Measurements from ENCODE around the gene GPR183. TPM values are rescaled to one million over a fixed set of nuclear protein-coding genes. Genes with fewer than 3 reads are reported as not detected.
A peak's percentile ranks its signal among the peaks of the same experiment; 100 is the strongest.

The GPR183 gene
- total and polyA plus RNA-seq, 4 donors = 2.0 to 27.0 (median 4.1) TPM

DNA sequence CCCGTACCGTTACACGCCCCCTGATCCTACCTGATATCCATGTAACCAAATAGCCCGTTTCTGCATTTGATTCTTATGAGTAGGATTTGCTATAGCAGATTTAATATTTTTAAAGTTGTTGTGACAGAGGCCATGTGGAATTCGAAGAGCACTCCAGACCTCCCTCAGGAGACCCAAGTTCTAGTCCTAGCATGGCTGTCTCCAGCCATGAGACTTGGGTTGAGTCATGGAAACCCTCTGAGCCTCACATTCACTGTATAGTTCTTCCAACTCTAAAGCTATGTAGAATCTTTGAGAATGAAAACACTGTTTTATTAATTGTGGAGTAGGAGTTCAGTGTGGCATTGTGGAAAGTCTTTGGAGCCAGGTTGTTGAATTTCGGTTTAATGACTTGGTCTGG is 8.0 kb upstream of the GPR183 start:
- no CpG with 5 or more reads among the region's 6 CpGs for WGBS (ENCODE audit: insufficient coverage)
- Histone ChIP-seq H3K4me1 (ENCODE audit: control insufficient read depth, insufficient read depth, low read length) (peaks cover 8% of the 10 kb centered on the region), H3K27me3 (ENCODE audit: control insufficient read depth, insufficient read depth, low read length) (no peaks in the 10 kb centered on the region), H3K27ac (ENCODE audit: low read depth, low read length) (no peak overlapping the region), H3K4me3 (ENCODE audit: low read depth, low read length) (no peak overlapping the region), H3K9me3 (ENCODE audit: control insufficient read depth, insufficient read depth, low read length) (no peaks in the 10 kb centered on the region), H3K36me3 (ENCODE audit: control insufficient read depth, insufficient read depth, low read length) (no peaks in the 10 kb centered on the region)
- no peak for DNase-seq (ENCODE audit: low read depth in 4 of 6, low spot score in 6 of 6)

DNA sequence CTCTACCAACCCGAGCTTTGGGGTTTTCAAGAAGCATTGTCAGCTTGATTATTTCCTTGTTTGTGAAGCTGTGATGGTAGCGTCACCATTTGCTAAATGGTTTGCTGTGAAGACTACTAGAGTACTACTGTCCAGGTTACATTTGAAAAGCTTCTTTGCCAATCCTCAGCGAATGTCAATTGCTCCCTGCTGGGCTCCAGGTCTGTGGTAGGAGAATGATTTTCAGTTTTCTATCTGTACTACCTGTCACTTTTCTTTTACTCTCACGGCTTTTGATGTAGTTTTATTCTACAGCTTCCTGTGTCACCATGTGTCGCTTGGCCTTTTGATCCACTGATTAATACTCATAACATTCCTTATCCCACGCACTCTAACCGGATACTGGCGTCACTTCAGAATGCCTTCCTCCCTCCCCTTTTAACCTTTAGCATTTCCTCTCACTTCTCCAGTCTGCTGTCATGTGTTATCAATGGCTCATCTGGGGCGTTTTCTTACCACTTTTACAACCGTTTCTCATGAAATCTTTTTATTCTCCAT is 7.5 kb upstream of the GPR183 start:
- H3K36me3 ChIP-seq (ENCODE audit: control insufficient read depth, insufficient read depth, low read length) = no peaks in the 10 kb centered on the region
- no peak overlapping the region for H3K27ac ChIP-seq (ENCODE audit: low read depth, low read length)
- H3K4me3 ChIP-seq (ENCODE audit: low read depth, low read length) = no peak overlapping the region
- no peaks in the 10 kb centered on the region for H3K27me3 ChIP-seq (ENCODE audit: control insufficient read depth, insufficient read depth, low read length)
- H3K9me3 ChIP-seq (ENCODE audit: control insufficient read depth, insufficient read depth, low read length) = no peaks in the 10 kb centered on the region
- DNase-seq (ENCODE audit: low read depth in 4 of 6, low spot score in 6 of 6) = no peak
- peaks cover 8% of the 10 kb centered on the region for H3K4me1 ChIP-seq (ENCODE audit: control insufficient read depth, insufficient read depth, low read length)
- WGBS (ENCODE audit: insufficient coverage) = 89% methylated on average over 7 of the region's 10 CpGs

DNA sequence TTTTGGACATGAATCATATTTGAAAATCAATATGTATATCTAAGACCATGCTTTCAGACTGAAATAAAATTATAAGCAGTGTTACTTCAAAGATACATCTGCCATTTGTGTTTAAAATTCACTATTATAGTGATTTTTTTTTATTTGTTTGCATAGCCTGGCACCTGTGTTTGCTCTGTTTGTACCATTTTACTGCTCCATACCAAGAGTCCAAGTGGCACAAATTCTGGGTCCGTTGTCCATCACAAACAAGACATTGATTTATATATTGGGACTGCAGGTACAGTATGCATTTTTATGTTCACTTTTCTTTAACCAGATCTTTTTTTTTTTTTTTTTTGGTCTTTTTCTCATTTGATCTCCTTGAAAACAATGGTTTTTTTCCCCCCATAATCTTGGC is 6.7 kb upstream of the GPR183 start:
- Histone ChIP-seq H3K4me3 (ENCODE audit: low read depth, low read length) (no peak overlapping the region), H3K36me3 (ENCODE audit: control insufficient read depth, insufficient read depth, low read length) (peaks cover 2% of the 10 kb centered on the region), H3K9me3 (ENCODE audit: control insufficient read depth, insufficient read depth, low read length) (no peaks in the 10 kb centered on the region), H3K27ac (ENCODE audit: low read depth, low read length) (no peak overlapping the region), H3K4me1 (ENCODE audit: control insufficient read depth, insufficient read depth, low read length) (peaks cover 8% of the 10 kb centered on the region), H3K27me3 (ENCODE audit: control insufficient read depth, insufficient read depth, low read length) (no peaks in the 10 kb centered on the region)
- WGBS (ENCODE audit: insufficient coverage) = no CpG with 5 or more reads among the region's 1 CpG
- DNase-seq (ENCODE audit: low read depth in 4 of 6, low spot score in 6 of 6) = no peak

DNA sequence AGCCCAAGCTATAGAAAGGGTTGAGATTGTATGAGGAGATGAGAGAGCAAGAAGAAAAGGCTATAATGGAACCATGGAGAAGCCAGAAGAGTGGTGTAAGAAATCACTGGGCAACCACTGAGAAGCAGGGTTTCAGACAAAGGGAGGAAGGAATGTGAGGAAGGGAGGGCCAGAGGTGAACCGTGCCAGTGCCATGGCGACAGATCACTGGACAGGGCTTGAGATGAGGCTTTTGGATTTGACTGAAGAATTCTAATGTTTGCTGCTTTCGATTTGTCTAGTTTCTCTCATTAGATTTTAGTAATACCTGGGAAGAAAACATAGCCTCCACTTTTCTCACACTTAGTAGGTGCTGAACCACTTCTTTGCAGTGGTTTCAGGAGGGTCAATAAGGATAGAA is 6.3 kb upstream of the GPR183 start:
- no peaks in the 10 kb centered on the region for H3K27me3 ChIP-seq (ENCODE audit: control insufficient read depth, insufficient read depth, low read length)
- no peak overlapping the region for H3K4me3 ChIP-seq (ENCODE audit: low read depth, low read length)
- H3K27ac ChIP-seq (ENCODE audit: low read depth, low read length) = peak overlapping the region; percentile 33
- H3K4me1 ChIP-seq (ENCODE audit: control insufficient read depth, insufficient read depth, low read length) = peaks cover 8% of the 10 kb centered on the region
- H3K9me3 ChIP-seq (ENCODE audit: control insufficient read depth, insufficient read depth, low read length) = no peaks in the 10 kb centered on the region
- H3K36me3 ChIP-seq (ENCODE audit: control insufficient read depth, insufficient read depth, low read length) = peaks cover 3% of the 10 kb centered on the region
- peak in 4 of 6 donors; percentile 20 to 63 (median 28) for DNase-seq (ENCODE audit: low read depth in 4 of 6, low spot score in 6 of 6)
- WGBS (ENCODE audit: insufficient coverage) = 22% methylated on average over 2 of the region's 3 CpGs

DNA sequence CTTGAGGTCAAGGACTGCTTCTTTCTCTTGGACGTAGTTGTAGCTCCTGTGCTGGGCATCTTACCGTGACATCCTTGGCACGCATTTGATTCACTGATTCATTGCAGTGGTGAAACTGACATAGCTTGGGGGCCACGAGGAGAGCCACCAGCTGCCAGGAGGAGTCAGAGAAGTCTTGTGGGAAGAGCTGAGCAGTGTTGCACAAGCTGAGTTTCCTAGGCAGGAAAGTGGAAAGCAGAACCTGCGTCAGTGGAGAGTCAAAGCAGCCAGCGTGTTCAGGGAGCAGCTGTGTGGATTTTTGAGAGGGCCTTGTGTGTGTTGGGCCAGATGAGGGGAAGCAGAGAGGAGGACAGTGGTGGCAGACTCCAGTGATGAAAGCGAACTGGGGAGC is 5.3 kb upstream of the GPR183 start:
- Histone ChIP-seq H3K9me3 (ENCODE audit: control insufficient read depth, insufficient read depth, low read length) (no peaks in the 10 kb centered on the region), H3K27ac (ENCODE audit: low read depth, low read length) (peak overlapping the region; percentile 58), H3K27me3 (ENCODE audit: control insufficient read depth, insufficient read depth, low read length) (no peaks in the 10 kb centered on the region), H3K4me3 (ENCODE audit: low read depth, low read length) (no peak overlapping the region), H3K4me1 (ENCODE audit: control insufficient read depth, insufficient read depth, low read length) (peaks cover 8% of the 10 kb centered on the region), H3K36me3 (ENCODE audit: control insufficient read depth, insufficient read depth, low read length) (peaks cover 3% of the 10 kb centered on the region)
- DNase-seq (ENCODE audit: low read depth in 4 of 6, low spot score in 6 of 6) = peak in 1 of 6 donors; percentile 32
- 82% methylated on average over 5 of the region's 7 CpGs for WGBS (ENCODE audit: insufficient coverage)

DNA sequence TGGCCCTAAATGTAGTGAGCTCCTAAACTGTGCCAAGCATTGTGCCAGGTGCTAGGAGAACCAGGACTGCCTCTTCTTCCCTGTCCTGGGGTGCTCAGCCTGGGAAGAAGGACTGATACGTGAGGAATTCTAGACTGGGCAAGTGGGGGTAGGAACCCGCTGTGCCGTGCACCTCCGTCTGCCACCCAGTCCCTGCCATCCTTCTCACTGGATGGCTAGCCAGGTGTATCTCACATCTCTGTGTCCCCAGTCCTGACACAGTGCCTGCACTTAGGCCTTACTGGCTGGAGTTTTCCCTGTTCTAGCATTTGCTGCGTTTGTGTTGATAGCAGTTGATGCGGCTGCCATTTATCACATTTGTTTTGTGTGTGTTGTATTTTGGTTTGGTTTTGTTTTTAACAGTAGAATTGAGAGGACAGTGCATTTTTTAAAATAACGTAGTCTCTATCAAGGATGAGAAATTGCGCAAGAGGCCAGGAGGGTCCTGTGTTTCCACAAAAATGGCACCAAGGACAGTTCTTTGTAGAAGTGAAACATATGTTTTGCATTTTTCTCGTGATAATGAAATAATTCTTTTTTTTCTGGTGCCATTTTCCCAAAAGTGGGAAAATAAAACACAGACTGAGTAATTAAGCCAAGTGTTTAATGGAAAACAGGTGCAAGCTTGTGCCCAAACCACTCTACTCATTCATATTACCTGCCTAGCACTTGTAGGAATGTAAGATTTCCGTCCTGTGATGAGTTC is 4.7 kb upstream of the GPR183 start:
- Histone ChIP-seq H3K36me3 (ENCODE audit: control insufficient read depth, insufficient read depth, low read length) (peaks cover 3% of the 10 kb centered on the region), H3K4me3 (ENCODE audit: low read depth, low read length) (no peak overlapping the region), H3K27me3 (ENCODE audit: control insufficient read depth, insufficient read depth, low read length) (no peaks in the 10 kb centered on the region), H3K4me1 (ENCODE audit: control insufficient read depth, insufficient read depth, low read length) (peaks cover 8% of the 10 kb centered on the region), H3K27ac (ENCODE audit: low read depth, low read length) (peak overlapping the region; percentile 58), H3K9me3 (ENCODE audit: control insufficient read depth, insufficient read depth, low read length) (no peaks in the 10 kb centered on the region)
- no peak for DNase-seq (ENCODE audit: low read depth in 4 of 6, low spot score in 6 of 6)
- WGBS (ENCODE audit: insufficient coverage) = 96% methylated on average over 7 of the region's 10 CpGs

DNA sequence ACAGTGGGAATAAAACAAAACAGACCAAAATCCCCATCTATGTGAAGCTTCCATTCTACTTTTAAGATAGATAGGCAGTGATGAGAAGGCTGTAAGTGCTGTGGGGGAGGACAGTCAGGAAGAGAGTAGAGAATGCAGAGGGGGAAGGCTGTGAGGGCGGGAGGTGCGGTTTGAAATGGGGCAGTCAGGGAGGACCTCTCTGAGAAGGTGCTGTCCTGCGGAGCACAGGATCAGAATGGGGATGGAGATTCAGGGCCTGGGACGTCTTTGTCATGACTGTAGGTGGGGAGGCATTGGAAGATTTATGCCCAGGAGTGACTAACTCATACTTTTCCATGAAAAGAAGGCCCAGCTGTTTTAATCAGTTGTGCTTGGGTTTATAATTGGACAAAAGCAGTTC is 3.9 kb upstream of the GPR183 start:
- no peak overlapping the region for H3K4me3 ChIP-seq (ENCODE audit: low read depth, low read length)
- WGBS (ENCODE audit: insufficient coverage) = 86% methylated on average over 4 of the region's 4 CpGs
- H3K27ac ChIP-seq (ENCODE audit: low read depth, low read length) = no peak overlapping the region
- peaks cover 3% of the 10 kb centered on the region for H3K36me3 ChIP-seq (ENCODE audit: control insufficient read depth, insufficient read depth, low read length)
- no peaks in the 10 kb centered on the region for H3K9me3 ChIP-seq (ENCODE audit: control insufficient read depth, insufficient read depth, low read length)
- peaks cover 8% of the 10 kb centered on the region for H3K4me1 ChIP-seq (ENCODE audit: control insufficient read depth, insufficient read depth, low read length)
- no peak for DNase-seq (ENCODE audit: low read depth in 4 of 6, low spot score in 6 of 6)
- no peaks in the 10 kb centered on the region for H3K27me3 ChIP-seq (ENCODE audit: control insufficient read depth, insufficient read depth, low read length)

DNA sequence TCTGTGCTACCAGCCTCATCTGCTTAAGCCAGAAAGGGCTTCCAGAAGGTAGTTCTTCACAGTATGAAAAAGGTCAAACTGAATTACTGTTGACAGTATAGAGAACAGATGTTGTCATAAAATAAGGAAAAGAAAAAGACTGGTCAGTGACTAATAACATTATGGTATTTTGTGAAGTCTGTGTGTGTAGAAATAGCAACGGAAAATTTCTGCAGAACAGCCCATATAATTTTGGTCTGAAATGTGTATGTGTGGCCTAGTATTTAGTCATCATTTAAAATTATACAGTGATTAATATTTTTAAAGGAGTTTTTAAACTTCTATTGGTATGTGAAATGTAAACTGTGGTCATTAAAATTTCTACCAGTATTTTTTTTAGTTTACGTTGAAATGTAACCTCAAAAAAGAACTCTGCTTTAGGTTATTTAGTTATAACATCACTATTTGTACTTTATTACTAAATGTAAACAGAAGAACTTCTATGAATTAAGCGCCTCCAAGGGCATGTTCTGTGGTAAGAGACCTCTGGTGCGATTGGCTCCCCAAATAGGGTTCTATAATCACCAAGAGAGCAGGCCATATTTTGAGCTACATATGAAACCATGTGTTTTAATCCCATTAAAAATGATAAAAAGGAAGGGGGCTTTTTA is 3.3 kb upstream of the GPR183 start:
- H3K9me3 ChIP-seq (ENCODE audit: control insufficient read depth, insufficient read depth, low read length) = no peaks in the 10 kb centered on the region
- no CpG with 5 or more reads among the region's 4 CpGs for WGBS (ENCODE audit: insufficient coverage)
- H3K4me3 ChIP-seq (ENCODE audit: low read depth, low read length) = no peak overlapping the region
- peaks cover 3% of the 10 kb centered on the region for H3K36me3 ChIP-seq (ENCODE audit: control insufficient read depth, insufficient read depth, low read length)
- no peak for DNase-seq (ENCODE audit: low read depth in 4 of 6, low spot score in 6 of 6)
- H3K27ac ChIP-seq (ENCODE audit: low read depth, low read length) = no peak overlapping the region
- H3K4me1 ChIP-seq (ENCODE audit: control insufficient read depth, insufficient read depth, low read length) = peaks cover 8% of the 10 kb centered on the region
- H3K27me3 ChIP-seq (ENCODE audit: control insufficient read depth, insufficient read depth, low read length) = no peaks in the 10 kb centered on the region

DNA sequence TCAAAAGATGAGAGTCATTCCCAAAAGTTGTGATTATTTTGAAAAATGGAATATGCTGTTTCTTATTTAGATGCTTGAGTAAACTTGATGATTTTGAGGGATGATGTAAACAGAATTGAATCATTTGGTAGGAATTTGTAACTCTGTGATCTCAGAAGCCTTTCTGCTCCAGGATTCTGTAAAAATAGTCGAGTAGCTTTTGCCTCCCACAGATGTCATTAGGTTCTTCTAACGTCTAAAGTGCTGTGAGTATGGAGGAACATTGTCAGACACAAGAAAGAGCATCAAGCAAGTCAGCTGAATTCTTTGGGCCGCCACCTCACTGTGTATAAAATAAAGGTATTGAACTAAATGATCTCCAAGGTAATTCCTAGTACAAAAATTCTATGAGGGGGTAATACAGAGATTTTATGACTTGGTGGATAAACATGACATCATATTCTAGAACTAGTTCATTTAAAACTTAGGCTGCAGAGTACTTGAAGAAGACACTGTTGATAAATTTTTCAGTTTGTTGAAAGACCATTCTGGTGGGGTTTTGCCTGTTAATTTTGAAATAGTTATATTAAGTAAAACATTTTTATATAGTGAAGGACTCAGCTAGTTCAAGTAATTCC is 1.4 kb upstream of the GPR183 start:
- peaks cover 8% of the 10 kb centered on the region for H3K4me1 ChIP-seq (ENCODE audit: control insufficient read depth, insufficient read depth, low read length)
- no peaks in the 10 kb centered on the region for H3K27me3 ChIP-seq (ENCODE audit: control insufficient read depth, insufficient read depth, low read length)
- no peaks in the 10 kb centered on the region for H3K9me3 ChIP-seq (ENCODE audit: control insufficient read depth, insufficient read depth, low read length)
- peaks cover 6% of the 10 kb centered on the region for H3K36me3 ChIP-seq (ENCODE audit: control insufficient read depth, insufficient read depth, low read length)
- DNase-seq (ENCODE audit: low read depth in 4 of 6, low spot score in 6 of 6) = no peak
- no peak overlapping the region for H3K4me3 ChIP-seq (ENCODE audit: low read depth, low read length)
- H3K27ac ChIP-seq (ENCODE audit: low read depth, low read length) = no peak overlapping the region
- WGBS (ENCODE audit: insufficient coverage) = 80% methylated on average over 2 of the region's 3 CpGs
